ENCODE measurements around the gene SLC22A12.

GRCh38 chr11:64638829-64639228, 47.8 kb downstream of the SLC22A12 start:
- no peak for TF ChIP-seq CTCF (IDR thresholded peaks at IDR 0.05)
- TF ChIP-seq MYC (IDR thresholded peaks at IDR 0.05; ENCODE audit: borderline replicate concordance, low read length): no peak
- no peak for TF ChIP-seq REST (IDR thresholded peaks at IDR 0.05)
- no peak for TF ChIP-seq RCOR1 (IDR thresholded peaks at IDR 0.05; ENCODE audit: low read depth, low read length)
- no peak for TF ChIP-seq MAFK (IDR thresholded peaks at IDR 0.05; ENCODE audit: partially characterized antibody)
- TF ChIP-seq PHF8 (IDR thresholded peaks at IDR 0.05; ENCODE audit: borderline replicate concordance, low read depth): no peak
- TF ChIP-seq RAD21 (conservative IDR thresholded peaks at IDR 0.05 in 1 of 2, IDR thresholded peaks at IDR 0.05 in 1 of 2): no peak
- TF ChIP-seq ESRRA (IDR thresholded peaks at IDR 0.05; ENCODE audit: borderline replicate concordance, low read length): no peak
- TF ChIP-seq POLR2A (IDR thresholded peaks at IDR 0.05; ENCODE audit: low read length): no peak
- TF ChIP-seq MAX (IDR thresholded peaks at IDR 0.05): no peak
- no peak for TF ChIP-seq ZFP36 (IDR thresholded peaks at IDR 0.05; ENCODE audit: borderline replicate concordance, partially characterized antibody)
